HG03103 (cell line): ENCODE results near the gene FHIT.

Experiments used
- ATAC-seq: cut with Tn5 transposase; IDR thresholded peaks from one replicate; pipeline ENCODE4 v1.9.1; 2021; ENCODE audit warnings: low read depth; ENCODE audit not compliant: unreplicated experiment

FHIT gene

DNA sequence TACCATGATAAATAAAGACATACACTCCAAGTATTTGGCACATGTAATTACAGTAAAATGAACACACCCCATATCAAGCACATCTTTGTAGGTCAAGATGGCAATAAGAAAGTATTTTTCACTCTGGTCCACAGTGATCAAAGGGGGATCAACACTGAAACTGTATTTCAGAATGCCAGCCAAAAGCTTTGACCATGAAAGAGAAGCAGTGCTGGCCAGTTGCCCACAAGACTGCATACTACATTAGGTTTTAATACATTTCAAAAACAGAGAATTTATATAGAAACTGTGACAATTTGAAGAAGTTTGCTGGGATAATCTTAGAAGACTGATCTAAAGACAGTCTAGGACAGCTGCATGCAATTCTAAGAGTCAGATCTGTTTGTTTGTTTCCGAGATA lies 1035.3 kb downstream of the FHIT start:
- no peak for ATAC-seq

DNA sequence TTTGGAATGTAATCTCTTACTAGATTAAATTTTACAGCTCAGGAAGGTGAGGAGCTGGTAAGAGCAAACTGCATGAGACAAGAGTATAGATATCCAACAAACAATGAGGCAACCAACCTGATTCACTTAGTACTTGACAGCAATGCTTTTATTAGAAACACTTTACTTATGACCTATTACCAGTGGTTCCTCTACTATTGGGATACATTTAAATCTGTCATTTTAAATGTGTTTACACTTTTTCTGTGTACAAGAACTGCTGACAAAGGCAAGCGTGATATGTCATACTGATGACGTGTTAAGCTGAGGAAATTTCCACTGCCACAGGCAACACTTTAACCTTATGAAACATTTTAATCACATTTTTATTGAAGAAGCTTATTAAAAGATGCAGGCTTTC lies 1043.3 kb downstream of the FHIT start:
- ATAC-seq = no peak

DNA sequence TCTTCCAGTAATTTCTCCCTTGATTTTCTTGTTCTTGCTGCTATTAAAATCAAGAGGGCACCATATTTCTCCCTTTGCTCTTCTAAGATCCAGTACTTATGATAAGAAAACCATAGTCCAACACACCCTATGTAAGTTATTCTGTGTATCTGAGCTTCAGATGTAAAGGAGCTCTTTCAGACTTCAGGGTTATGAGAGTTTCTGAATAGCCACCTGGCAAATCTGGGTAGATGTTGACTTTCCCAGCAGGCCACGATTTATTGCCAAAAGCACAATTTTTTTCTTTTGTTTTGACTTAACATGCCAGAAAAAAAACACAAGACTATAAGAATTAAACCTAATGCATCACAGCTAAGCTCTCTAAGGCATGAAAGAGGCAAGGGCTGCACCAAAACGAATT lies 1045.0 kb downstream of the FHIT start:
- no peak for ATAC-seq

DNA sequence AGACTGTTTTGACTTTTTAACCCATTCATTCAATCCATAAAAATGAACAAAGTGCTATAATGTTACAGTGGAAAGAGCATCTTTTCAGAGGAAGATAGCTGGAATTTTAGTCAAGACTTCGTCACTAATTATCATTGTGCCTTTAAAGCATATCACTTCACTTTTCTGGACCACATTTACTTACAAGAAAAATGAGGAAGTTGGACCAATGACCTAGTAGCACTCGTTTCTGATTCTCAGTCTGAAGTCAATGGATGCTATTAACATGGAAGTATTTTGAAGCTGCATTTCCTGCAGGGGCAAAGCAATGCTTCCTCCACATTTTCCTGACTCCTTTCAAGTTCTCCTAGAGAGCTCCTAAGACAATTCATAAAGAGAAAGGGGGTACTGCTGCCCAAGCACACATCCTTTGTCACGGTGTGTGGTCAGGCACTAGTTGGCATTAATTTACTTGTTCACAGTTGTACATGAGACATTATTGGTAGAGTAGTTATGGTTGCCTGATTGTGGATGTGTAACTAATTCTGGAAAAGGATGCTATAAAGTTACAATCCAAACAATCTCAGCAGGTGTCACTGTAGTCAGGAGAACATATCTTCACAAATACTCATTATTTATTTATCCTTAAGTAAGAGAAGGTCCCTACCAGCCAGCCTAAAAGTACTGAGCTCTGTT lies 1049.1 kb downstream of the FHIT start:
- ATAC-seq = no peak

DNA sequence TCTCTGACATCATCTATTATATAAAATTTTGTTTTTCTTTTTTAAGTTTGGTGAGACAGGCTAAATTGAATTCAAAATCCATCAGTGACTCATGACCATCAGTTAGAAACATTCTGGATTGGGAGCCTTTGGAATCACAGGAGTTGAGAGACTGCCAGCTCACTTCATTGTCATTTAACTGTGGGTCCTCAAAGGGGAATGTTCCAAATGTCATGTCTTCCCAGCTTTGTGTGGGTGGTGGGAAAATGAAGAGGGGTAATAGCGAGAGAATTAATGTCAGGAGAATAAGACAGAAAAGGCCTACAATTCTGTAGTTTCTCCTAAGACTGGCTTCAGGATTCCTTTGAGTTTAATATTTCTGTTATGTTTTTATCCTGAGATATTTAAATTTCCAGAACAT lies 1051.9 kb downstream of the FHIT start:
- no peak for ATAC-seq

DNA sequence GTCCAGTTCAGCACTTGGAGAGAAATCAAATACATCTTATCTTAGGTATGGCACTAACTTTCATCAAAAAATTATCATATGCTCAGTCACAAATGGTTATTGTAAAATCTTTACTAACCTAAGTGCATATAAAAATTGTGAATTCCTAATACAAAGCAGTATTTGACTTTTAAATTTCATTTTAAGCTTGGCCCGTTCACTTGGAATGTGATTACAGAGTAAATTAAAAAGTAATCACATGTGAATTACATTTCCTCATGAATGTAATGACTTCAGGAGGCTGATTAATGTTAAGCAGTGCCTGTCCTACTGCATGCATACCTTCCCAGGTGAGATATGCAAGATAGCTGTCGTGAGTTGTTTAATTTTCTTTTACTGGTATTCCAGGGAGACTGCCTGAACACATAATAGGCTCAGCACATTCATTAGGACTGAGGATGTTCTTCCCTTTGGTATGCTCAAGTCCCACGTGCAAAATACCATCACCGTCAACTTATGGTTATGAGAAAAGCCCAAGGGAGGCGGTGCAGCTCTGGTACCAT lies 1053.0 kb downstream of the FHIT start:
- ATAC-seq = no peak

DNA sequence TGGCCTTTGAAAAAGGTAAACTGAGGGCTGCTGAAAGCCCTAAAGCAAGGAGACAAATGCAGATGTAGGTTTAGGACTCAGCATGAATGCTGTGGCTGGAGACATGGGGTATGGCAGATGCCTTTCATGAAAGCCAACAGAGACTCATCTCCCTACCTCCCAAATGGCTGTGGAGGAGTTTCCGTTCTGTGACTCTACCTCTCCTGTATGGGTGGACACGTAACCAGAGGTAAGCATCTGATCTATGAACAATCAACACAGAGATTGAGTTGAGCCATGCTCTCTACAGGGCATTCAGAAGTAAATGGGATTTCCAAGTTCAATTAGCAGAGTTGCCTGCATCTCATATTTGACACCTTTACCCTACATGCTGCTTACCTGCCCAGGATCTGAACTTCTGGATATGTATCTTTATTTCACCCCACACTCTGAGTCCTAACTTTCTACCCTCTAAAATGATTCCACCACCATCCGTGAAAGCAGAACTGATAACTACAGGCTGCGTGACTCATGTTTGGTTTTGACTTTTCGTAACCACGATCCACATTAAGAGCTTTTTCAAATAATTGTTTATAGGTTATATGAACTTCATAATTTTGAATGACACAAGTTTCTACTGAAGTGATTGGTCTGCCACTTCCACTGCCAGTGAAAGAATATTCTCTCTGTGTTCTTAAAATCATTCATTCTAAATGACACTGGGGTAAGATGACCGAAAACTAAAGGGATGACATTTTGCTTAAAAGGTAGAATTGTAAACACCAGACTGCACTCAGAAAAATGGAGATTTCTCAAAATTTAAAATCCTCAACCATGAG lies 1058.7 kb downstream of the FHIT start:
- no peak for ATAC-seq

DNA sequence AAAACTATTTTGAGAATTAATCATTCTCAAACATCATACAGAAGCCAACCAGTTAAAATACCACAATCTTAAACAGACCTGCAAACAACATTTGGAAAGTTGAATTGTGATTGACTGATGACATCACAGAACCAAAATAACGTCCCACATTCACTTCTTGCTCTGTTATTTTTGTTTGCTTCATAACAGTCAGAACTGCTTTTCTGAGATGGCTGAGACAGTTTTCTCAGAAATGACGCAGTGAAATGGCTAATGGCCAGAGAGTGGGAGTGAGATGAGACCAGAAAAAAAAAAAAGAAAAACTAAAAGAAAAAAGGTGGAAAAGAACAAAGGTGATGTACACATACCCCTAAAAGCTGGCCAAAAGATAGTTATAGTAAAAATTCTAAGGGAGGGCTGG lies 1061.2 kb downstream of the FHIT start:
- ATAC-seq = no peak

DNA sequence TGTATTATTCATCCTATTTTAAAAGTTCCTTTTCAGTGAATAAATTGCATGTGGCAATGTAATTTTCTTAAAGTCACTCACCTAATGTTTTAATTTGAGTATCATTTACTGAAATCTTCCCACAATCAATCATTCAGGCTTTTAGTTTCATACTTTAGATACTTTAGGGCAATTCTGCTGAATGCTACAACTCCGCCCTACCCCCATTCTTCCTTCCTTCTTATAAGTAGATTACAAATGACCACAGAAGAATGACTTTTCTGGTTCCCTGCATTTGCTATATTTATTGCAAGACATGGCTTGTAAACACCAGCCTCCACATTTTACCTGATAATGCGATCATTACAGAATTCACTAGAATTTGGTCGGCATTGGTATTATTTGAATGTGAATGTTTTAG lies 1061.9 kb downstream of the FHIT start:
- no peak for ATAC-seq

DNA sequence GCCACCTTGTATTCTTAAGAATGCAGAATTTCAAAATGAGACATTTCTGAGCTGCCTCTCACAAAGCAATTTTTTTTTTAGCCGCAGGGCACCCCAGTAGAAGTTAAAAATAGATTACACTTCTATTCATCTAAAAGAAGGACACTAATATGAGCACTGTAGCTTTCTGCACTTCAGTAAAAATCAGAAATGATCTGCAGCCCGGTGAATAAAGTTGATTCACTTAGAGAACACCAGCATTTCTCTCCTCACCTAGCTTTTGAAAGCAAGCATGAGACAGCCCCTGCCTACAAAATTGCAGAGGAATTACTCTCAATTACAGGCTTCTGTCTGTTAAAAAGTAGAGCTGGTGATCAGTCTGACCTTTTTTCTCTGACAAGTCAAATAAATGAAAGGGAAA lies 1062.4 kb downstream of the FHIT start:
- no peak for ATAC-seq

DNA sequence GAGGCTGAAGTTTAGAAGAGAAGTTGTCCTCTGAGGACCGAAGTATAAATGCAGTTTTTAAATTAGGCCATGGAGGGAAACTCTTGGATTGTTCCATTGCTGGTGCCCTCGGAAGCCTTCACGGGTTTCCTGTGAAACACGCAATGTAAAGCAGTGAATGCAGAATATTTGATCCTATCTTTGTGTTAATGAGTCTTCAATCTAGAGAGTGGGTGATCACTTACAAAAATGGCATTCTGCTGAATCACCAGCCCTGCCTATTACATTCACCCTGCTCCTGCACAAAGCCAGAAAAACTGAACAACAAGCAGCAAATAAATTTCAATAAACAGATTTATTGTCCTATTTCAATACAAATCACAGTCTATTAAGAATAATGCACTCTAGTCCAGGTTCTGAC lies 1063.9 kb downstream of the FHIT start:
- no peak for ATAC-seq

DNA sequence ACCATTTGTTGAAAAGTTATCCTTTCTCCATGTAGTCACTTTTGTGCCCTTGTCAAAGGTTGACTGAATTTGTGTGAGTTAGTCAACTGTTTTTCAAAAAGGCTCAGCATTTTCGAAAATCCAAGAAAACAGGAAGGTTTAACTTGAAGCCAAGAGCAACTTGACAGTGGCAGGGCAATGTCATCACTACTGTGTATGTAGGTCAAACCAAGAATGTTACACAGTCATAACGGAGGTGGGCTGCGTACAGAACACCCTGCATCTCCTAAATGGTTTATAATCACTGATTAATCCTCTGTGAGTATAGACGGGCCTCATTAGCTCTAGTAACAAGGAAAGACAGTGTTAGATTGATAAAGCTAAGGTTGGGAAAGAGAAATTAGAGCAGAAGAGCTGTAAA lies 1064.9 kb downstream of the FHIT start:
- ATAC-seq = no peak

DNA sequence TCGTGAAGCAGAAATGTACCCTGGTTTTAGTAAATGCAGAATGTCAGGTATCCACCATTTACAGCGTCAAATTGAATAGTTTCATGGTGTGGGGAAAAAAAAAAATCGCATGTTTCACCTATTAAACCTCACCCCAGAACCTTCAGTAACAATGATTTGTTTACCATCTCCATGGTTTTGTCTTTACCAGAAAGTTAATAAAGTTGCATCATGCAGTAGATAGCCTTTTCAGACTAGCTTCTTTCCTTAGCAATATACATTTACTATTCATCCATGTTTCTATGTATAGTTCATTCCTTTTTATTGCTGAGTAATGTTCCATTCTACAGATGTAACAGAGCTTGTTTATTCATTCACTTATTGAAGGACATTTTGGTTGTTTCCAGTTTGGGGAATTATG lies 1066.1 kb downstream of the FHIT start:
- ATAC-seq = no peak

DNA sequence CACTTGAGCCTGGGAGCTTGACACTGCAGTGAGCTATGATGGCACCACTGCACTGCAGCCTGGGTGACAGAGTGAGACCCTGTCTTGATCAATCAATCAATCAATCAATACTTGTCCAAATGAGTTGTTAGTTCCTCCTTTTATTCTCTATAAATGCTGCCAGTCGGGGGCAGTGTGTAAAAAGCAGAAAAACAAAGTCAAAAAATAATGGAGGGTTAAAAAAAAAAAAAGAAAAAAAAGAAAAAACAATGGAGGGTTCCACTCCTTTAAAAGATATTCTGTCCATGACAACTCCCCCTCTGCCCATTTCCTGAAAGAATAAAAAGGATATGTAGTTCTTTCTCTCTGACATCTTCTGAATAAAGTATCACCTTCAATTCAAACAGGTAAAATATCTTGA lies 1068.6 kb downstream of the FHIT start:
- no peak for ATAC-seq

DNA sequence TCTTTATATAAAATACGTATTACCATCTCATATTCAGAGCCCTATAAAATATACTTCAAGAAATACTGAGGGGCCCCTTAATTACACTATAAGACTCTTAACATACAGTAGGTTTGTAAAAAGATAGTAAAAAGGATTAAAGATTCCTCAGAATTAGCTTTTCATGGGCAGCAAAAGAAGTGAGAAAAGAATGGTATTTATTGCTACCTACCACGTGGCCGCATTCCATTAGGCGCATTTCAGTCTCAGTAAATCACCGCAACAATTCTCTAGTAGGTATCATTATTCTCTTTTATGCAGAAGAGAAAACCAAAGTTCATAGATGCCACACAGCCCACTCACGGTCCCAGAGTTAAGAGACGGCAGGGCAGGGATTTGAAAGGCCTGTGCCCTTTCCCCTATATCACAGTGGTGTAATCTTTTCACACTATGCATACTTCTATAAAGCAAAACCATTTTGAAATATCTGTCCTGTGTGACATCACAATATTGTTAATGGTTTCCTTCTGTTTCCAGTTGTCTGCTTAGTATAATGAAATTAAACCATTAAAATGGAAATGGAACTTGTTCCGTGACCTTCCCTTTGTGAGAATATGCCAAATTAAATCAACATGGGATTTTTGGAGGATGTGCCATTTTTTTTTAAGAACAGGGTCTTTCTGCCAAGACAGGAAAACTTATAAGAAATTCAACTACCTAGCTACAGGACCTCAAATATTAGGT lies 1072.2 kb downstream of the FHIT start:
- no peak for ATAC-seq

DNA sequence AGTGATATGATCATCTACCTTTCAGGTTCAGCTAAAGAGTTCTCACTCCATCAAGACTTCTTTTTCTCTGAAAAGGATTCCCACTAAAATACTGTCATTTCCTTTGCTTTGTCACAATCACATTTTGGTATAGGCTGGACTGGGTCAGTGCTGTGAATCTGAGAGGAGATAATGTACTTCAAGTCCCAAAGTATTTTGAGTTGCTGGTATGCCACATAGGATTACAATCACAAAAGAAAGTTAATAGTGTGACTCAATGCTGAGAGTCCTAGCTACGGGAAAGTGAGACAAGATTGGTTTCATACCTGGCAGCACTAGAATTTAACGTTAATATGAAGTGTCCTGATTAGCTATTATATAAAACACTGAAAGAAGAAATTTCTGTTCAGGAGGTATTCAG lies 1073.5 kb downstream of the FHIT start:
- no peak for ATAC-seq

DNA sequence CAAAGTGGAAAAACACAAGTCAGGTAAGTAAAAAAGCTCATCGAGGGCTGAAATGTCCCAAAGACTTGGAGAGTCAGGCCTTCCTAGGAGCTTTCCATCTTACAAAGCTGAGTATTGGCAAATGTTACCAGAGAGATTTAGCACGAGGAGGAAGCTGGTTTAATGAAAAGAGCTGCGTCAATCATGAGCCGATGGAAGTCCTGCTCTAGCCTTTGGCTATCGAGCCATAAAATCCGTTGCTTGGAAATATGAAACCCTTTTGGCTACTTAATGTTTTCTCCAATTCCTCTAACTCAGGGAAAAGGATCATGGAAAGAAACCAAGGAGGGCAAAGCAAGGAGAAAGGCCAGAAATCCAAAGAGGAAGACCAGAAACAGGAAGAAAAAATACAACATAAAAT lies 1074.6 kb downstream of the FHIT start:
- no peak for ATAC-seq

DNA sequence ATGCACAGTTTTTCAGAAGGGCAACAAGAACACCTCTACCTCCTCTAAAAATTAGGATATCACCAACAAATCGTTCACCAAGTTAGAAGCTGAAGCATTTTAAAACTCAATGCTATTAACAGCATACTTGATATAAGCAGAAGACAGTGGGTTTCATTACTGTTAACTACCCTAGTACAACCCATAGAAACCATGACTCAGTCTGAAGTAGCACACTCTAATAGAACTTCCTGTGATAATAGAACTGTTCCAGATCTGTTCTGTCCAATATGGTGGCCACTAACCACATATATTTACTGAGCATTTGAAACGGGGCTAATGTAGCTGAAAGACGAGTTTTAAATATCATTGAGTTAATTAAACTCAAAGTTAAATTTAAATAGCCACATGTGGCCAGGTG lies 1075.6 kb downstream of the FHIT start:
- ATAC-seq = no peak

DNA sequence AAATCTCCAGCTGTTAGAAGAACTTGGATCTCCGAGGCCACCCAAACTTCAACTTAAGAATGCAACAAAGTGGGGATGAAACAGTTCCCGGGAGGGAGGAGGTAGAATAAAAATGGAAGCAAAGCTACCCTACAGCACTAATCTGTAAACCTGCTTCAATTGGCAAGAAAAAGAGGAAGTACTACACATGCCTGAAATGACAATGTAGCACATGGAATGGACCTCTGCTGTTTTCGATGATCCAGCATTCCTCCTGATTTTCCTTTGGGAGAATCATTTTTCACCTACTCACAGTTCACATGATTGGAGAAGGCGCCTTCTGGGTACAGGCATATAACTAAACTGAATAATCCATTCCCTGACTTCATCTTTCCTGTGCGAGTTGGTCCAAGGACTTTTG lies 1081.5 kb downstream of the FHIT start:
- ATAC-seq = no peak

DNA sequence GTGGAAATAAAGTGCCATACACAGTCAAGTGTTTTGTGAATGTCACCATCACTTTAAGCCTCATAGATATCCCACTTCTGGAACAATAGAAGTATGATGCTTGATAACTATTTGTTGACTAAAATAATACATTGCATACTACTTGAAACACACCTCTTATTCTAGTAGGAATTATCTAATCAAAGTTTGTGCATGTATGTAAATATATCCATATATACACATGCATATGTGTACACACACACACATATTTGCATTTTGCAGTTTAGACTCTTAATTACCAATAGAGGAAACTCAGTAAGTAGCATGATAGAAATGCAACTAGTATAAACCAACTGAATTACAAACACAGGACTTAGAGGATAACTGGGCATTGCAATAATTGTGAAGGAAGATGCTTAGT lies 1084.1 kb downstream of the FHIT start:
- no peak for ATAC-seq
